ENCODE results near the gene PSMA1. TPM values are rescaled to one million over a fixed set of nuclear protein-coding genes. Genes with fewer than 3 reads are reported as not detected.

Gene PSMA1
- total RNA-seq, 4 donors from 2014 or later: 81.7 to 213 (median 126) TPM

- DNase-seq: no peak
- H3K27ac ChIP-seq: no peak overlapping the region
- no peaks in the 10 kb centered on the region for H3K4me1 ChIP-seq
- H3K36me3 ChIP-seq: no peaks in the 10 kb centered on the region
- intact Hi-C loops (cut with DNase I; ENCODE audit: low total_unique reads): no loop called here
- TF ChIP-seq CTCF (IDR thresholded peaks at IDR 0.05): no peak
- no peak for TF ChIP-seq POLR2A (IDR thresholded peaks at IDR 0.05)
- H3K9me3 ChIP-seq: no peaks in the 10 kb centered on the region
- H3K27me3 ChIP-seq: no peaks in the 10 kb centered on the region
- H3K4me3 ChIP-seq: no peak overlapping the region
Observed at GRCh38 chr11:14547440-14547839, 27.3 kb upstream of the PSMA1 start.

- H3K27me3 ChIP-seq: no peaks in the 10 kb centered on the region
- no peak overlapping the region for H3K27ac ChIP-seq
- no peaks in the 10 kb centered on the region for H3K4me1 ChIP-seq
- H3K9me3 ChIP-seq: no peaks in the 10 kb centered on the region
- no peak overlapping the region for H3K4me3 ChIP-seq
- DNase-seq: no peak
- H3K36me3 ChIP-seq: no peaks in the 10 kb centered on the region
- TF ChIP-seq POLR2A (IDR thresholded peaks at IDR 0.05) (no peak), CTCF (IDR thresholded peaks at IDR 0.05) (no peak)
- intact Hi-C loops (cut with DNase I; ENCODE audit: low total_unique reads): no loop called here
Observed at GRCh38 chr11:14546672-14547071, 26.5 kb upstream of the PSMA1 start.

GRCh38 chr11:14544611-14545010 lies 24.4 kb upstream of the PSMA1 start:
- Histone ChIP-seq H3K9me3 (no peaks in the 10 kb centered on the region), H3K27me3 (no peaks in the 10 kb centered on the region), H3K36me3 (no peaks in the 10 kb centered on the region), H3K27ac (no peak overlapping the region), H3K4me3 (no peak overlapping the region), H3K4me1 (no peaks in the 10 kb centered on the region)
- DNase-seq: no peak
- TF ChIP-seq CTCF (IDR thresholded peaks at IDR 0.05) (no peak), POLR2A (IDR thresholded peaks at IDR 0.05) (no peak)
- intact Hi-C loops (cut with DNase I; ENCODE audit: low total_unique reads): no loop called here

- no peak overlapping the region for H3K27ac ChIP-seq
- DNase-seq: no peak
- H3K27me3 ChIP-seq: no peaks in the 10 kb centered on the region
- H3K9me3 ChIP-seq: no peaks in the 10 kb centered on the region
- no peak overlapping the region for H3K4me3 ChIP-seq
- intact Hi-C loops (cut with DNase I; ENCODE audit: low total_unique reads): no loop called here
- no peaks in the 10 kb centered on the region for H3K36me3 ChIP-seq
- no peaks in the 10 kb centered on the region for H3K4me1 ChIP-seq
- TF ChIP-seq CTCF (IDR thresholded peaks at IDR 0.05) (no peak), POLR2A (IDR thresholded peaks at IDR 0.05) (no peak)
Observed at GRCh38 chr11:14543260-14543659, 23.1 kb upstream of the PSMA1 start.

GRCh38 chr11:14542324-14542723 lies 22.1 kb upstream of the PSMA1 start:
- DNase-seq: no peak
- Histone ChIP-seq H3K4me3 (no peak overlapping the region), H3K9me3 (no peaks in the 10 kb centered on the region), H3K36me3 (no peaks in the 10 kb centered on the region), H3K27ac (no peak overlapping the region), H3K27me3 (no peaks in the 10 kb centered on the region), H3K4me1 (no peaks in the 10 kb centered on the region)
- intact Hi-C loops (cut with DNase I; ENCODE audit: low total_unique reads): no loop called here
- no peak for TF ChIP-seq POLR2A (IDR thresholded peaks at IDR 0.05)
- no peak for TF ChIP-seq CTCF (IDR thresholded peaks at IDR 0.05)
